Breast epithelium (tissue), 3 donors: Measurements from ENCODE around the gene ADARB2.

Source experiments
- CTCF ChIP-seq, 3 donors: fragments of 450-650 bp; IDR thresholded peaks; one replicate each; pipeline ENCODE4 v1.5.1; 2016 to 2017; ENCODE audit warnings: antibody characterized with exemption in 3 of 3, mild to moderate bottlenecking in 3 of 3, moderate library complexity in 3 of 3
- POLR2A ChIP-seq: fragments of 450-650 bp; IDR thresholded peaks from one replicate; pipeline ENCODE4 v1.6.1; 2016; ENCODE audit warnings: antibody characterized with exemption, mild to moderate bottlenecking, moderate library complexity
- POLR2AphosphoS5 ChIP-seq, 3 donors: sonication (generic); formaldehyde crosslinking; IDR thresholded peaks; one replicate each; pipeline ENCODE4 v1.6.1; 2017; ENCODE audit warnings: antibody characterized with exemption in 3 of 3

- TF ChIP-seq POLR2A (no peak), CTCF (IDR thresholded peaks at IDR 0.05) (no peak), POLR2AphosphoS5 (IDR thresholded peaks at IDR 0.05) (no peak)
Measured at GRCh38 chr10:1634239-1634638, 103.1 kb downstream of the ADARB2 start.
